HG02571 (cell line): ENCODE measurements around the gene ALDH3A2.

Source experiments
- ATAC-seq: cut with Tn5 transposase; IDR thresholded peaks from one replicate; pipeline ENCODE4 v1.9.1; 2021; ENCODE audit warnings: mild to moderate bottlenecking, moderate library complexity; ENCODE audit not compliant: unreplicated experiment

Gene ALDH3A2

DNA sequence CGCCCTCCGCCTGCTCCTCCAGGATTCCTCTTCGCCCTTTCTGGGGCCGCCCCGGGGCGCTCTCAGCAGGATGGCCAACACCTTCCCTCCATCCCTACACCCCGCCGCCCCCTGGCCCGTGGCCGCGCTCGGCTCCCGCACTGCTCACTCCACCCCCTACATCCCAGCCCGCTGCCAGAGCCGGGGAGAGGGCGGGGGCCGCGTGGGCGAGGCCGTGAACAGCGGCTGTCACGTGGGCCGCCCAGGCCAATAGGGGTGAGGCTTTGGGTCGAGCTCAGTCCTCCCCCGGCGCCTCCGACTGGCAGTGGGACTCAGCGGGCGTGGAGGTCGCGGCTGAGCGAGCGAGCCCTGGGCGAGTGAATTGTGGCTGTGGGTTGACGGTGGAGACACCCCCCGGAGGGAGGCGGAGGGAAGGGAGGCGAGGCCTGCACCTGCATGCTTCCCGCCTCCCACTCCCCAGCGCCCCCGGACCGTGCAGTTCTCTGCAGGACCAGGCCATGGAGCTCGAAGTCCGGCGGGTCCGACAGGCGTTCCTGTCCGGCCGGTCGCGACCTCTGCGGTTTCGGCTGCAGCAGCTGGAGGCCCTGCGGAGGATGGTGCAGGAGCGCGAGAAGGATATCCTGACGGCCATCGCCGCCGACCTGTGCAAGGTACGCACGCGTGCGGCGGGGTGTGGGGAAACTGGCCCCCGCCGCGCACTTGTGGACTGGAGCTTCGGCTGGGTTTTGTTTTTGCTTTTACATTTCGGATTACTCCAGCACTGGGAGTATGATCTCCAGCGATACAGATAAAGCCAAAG is at the start of gene ALDH3A2:
TSS of gene ALDH3A2 (plus strand) at position 277 of the 799 bp plus-strand sequence. CDS start at position 498, 221 bp downstream.
- peak; percentile 92 for ATAC-seq

DNA sequence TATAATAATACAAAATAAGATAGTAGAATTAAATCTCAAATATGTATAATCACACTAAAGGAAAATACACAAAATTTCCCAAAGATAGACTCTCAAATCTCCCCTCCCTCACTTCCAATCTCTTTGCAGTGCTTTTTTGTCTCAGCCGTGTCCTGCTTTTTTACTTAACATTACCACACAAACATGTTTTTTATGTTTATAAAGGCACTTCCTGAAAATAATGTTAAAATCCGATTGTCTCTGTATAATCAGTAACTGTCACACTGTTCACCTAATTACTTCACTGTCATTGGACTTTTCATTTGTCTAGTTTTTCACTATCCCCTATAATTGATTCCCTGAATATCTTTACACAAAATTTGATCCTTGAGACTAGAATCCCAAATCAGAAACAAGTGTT is 38.2 kb upstream of the ALDH3A2 start:
- ATAC-seq: no peak

DNA sequence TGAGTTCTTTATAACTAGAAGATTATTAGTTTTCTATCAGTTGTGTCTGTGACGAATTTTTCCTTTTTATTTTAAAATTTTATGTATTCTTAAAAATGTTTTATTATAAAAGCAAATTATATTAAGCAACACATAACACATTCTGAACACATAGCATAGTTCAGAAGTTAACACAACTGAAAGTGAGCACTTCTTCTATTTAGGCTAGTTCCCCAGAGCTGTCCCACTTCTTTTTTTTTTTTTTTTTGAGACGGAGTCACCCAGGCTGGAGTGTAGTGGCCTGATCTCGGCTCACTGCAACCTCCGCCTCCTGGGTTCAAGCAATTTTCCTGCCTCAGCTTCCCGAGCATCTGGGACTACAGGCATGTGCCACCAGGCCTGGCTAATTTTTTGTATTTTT is 37.7 kb upstream of the ALDH3A2 start:
- ATAC-seq: no peak

DNA sequence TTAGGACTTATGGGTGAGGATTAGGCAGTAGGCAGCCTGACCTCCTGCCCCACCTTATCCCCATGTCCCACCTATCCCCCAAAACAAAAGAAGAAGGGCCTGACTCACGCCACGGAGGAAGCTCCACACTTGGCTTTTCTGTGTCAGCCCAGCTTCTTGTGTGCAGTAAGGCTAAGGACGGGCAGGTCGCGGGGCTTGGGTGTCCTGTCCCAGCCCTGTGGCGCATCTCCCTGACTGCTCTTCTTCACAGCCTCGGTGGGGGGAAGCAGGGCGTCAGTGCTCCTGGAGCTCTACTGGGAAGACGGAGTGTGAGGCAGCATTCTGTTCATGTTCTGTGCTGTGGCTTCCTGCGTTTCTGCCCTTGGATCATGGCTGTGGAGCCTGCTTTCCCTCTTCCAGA is 34.6 kb upstream of the ALDH3A2 start:
- ATAC-seq: no peak

DNA sequence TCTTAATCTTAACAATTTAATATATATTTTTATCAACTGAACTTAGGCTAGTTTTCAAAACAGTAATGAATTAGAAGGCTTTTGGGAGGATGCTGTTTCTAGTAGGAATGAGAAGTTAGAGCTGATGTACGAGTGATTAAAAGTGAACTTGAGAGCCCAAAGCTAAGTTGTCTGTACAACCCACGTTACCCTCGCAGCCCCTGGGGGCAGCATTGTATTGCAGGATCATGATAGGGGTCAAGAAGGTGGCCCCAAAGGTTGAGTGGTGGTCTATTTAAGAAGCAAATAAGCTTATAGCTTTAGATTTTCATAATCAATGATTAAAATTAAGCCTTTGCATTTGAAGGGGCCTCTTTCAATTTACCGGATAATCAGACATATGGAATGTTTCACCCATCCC is 33.7 kb upstream of the ALDH3A2 start:
- ATAC-seq: no peak

DNA sequence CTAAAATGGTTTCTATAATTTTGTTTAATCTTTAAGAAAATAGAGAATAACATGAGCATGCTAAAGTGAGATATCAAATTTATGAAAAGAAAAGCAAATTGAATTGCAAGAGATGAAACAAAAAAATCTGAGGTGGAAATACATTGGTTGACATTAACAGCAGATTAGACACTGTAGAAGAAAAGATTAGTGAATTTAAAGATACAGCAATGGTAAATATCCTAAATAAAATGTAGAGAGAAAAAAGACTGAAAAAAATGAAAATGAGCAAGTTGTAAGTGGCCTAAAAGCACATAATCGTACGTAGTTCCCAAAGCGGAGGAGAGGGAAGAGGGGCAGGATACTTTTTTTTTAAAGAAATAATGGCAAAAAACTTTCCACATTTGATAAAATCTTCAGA is 30.5 kb upstream of the ALDH3A2 start:
- no peak for ATAC-seq

DNA sequence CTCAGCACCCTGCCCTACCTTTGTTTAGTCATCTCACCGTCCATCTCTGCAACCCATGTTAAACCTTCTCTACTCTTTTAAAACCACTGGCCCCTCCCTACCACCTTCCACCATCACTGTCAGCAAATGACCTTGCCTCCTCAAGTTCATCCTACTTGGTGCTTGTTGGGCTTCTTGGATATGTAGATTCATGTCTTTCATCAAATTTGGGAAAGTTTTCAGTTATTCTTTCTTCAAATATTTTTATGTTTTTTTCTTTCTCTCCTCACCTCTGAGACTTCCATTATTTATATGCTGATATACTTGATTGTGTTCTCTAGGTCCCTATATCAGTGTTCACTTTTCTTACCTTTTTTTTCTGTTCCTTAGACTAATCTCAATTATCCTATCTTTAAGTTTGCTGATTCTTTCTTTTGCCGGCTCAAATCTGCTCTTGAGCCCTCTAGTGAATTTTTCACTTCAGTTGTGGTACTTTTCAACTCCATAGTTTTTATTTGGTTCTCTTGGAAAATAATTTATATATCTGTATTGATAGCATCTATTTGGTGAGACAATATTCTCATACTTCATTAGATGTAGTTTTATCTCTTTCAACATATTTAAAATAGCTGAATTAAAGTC is 28.7 kb upstream of the ALDH3A2 start:
- ATAC-seq: no peak

DNA sequence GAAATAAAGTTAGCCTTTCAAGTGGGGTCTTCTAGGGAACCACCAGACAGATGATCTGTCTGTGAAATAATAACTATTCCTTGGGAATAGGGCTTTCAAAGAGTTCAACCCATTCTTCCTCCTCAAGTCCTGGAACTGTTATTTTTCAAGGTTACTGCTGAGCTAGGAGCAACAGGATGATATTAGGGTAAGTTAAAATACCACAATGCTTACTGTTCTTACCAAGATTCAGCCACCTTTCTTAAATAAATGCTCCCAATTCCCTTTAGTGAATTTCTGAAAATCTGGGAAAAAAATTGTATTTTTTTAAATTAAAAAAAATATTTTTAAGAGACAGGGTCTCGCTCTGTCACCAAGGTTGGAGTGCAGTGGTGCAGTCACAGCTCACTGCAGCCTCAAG is 26.9 kb upstream of the ALDH3A2 start:
- no peak for ATAC-seq

DNA sequence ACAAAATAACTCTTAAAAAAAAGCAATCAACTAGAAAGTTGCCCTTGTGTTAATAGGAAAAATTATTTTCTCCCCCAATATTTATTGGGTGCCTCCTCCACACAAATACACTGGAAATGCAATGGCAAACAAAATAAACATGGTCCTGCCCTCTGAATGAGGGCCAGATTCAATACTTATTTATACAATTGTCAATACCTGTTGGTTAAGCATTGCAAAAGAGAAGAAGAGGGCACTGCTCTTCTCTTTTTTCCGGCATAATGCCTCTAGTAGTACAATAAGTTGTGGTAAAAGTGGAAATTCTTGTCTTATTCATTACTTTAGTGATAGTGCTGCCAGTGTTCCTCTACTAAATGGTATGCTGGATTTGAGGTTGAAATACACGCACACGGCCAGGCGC is 22.5 kb upstream of the ALDH3A2 start:
- no peak for ATAC-seq

DNA sequence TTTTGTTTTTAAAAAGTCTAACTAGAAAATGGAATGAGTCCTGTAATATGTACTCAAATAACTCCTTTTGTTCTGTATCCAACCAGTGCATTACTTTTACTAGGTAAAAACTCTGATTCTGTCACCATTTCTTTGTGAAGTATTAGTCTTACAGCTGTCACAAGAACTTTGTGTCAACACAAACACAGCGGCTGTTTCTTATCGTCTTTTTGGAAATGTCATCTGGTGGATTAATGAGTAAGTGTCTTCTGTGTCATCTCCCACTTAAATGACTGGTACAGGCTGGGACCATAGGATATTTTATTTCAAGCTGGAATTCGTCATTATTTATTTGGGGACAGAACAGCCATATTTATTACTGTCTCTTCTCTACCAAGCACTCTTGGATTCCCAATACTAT is 19.1 kb upstream of the ALDH3A2 start:
- no peak for ATAC-seq

DNA sequence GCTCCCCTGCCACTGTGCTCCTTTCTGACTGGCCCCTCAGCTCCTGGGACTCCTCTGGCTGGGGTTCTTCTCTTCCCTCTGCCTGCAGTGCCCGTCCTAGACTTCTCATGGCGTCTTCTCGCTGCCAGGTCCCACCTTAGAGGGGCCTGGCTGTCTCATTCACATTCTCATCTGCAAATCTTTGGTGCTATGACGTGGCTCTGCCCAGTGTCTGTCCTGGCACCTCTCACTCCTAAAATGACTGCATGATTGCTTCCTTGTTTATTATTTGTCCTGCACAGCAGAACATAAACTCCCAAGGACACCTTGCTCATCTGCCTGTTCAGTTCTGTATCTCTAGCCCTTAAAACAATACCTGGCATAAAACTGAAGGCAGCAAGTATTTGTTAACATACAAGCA is 18.5 kb upstream of the ALDH3A2 start:
- ATAC-seq: no peak

DNA sequence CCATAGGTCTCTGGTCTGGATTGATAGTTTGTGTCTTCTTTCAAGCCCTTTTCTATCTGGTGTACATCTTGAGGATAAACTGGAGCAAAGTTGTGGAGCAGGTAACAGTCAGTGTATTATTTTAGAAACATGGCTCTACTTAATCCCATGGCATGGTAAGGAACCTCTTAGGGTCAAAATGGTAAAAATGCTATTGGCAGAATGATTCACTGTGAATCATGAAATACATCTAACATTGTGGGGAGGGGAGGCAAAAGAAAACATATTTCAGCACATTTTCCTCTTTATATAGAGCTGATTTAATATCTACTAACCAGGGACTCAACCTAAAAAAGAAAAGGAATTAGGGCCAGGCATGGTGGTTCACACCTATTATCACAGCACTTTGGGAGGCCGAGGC is 17.9 kb upstream of the ALDH3A2 start:
- ATAC-seq: no peak

DNA sequence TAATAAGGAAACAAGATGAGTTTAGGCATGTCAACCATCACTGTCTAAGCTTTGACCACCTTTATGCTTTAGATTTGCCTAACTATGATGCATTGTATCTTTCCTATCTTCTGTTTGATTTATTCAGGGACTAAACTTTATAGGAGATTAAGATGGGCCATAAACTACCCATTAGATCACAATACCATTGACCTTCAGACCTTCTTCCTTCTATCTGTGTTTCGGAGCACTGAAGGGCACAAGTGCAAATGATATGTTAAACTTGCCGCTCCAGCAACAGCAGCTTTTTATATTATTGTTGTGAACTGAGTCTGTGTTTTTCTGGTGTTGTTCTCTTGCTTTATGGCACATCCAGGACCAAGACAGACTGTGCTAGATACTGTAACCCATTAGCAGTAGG is 16.6 kb upstream of the ALDH3A2 start:
- ATAC-seq: no peak

DNA sequence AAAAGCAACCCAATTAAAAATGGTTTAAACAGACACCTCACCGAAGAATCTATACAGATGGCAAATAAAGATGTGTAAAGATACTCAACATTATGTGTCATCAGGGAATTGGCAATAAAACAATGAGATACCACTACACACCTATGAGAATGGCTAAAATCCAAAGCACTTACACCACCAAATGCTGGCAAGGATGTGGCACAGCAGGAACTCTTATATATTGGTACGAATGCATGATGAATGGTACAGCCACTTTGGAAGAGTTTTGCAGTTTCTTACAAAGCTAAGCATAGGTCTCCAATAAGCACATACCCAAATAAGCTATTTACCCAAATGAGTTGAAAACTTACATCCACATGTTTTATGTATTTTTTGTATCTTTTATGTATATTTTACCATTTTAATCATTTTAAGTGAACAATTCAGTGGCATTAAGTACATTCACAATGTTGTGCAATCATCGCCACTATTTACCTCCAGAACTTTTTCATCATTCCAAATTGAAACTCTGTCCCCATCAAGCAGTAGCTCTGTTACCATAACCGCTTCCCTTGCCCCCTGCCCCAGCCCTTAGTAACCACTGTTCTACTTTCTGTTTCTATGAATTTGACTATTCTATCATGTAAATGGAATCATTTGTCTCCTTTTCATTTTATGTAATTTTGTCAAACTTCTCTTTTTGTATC is 6.7 kb upstream of the ALDH3A2 start:
- ATAC-seq: no peak

DNA sequence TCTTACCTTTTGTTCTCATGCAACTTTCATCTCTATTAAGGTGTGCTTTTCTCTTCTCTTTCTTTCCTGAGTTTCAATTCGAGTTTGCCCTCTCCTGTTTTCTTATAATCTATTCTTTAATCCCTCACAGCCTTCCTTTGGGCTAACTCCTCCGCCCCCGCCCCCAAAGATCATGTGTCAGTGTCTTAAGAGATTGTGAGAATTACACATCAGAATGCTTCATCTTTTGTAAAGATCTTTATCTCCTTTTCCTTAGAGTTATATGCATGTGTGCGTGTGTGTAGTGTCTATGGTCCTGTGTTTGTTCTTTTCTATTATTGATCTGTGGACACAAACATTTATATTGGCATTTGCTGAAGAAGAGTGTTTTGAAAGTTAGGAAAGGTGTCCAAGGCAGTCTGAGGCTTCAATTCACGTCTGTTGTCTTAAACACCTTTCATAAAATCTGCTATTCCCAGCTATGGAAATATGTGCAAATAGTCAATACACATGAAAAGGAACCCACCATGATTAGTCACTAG is 6.1 kb upstream of the ALDH3A2 start:
- ATAC-seq: no peak

DNA sequence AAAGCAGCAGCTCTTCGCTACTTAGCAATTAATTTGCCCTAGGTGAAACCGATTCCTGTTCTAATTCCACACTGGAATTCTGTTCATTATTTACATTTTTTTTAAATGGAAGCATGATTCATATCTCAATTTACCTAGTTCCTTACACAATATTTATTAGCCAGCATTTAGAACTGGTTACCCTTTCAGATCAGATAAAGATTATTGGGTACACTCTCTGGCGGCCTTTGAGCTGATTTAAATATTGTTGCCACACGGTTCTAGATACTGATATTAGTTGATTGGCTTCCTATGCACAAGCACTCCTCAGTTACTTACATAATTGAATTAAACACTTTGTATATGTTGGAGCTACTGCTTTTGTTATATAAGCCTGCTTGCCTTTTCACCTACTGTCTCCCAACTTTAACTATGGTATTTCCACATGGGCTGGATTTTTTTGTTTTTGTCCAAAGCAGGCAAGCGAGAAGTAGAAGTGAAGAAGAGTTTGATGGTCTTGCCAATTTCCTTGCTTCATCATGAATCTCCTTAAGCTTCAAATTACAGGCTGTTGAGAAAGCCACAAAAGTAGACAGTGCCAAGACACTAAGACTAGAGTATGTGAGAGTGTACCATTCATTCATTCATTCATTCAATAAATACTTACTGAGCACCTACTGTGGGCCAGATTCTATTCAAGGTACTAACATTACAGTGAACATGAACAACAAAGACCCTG is 3.9 kb upstream of the ALDH3A2 start:
- ATAC-seq: no peak

DNA sequence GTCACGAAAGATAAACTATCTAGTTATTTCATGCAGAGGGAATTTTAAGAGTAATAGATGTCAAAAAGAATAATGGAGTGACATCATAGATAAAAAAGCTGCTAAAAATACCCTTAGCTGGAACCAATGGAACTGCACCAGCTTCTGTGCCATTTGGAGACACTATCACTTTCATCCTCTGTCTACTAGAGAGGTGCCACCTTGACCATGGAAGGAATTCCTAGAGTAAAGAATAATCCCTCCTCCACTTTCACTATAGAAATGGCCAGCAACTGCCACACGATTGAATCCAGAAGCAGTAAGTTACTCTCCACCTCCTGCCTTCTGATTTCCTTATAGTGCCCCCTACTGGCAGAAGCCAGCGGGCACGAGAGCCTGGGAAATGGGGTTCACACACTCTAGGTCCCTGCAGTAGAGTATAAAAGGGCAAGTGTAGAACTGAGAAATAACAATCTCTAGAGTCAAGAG is 2.8 kb upstream of the ALDH3A2 start:
- no peak for ATAC-seq

DNA sequence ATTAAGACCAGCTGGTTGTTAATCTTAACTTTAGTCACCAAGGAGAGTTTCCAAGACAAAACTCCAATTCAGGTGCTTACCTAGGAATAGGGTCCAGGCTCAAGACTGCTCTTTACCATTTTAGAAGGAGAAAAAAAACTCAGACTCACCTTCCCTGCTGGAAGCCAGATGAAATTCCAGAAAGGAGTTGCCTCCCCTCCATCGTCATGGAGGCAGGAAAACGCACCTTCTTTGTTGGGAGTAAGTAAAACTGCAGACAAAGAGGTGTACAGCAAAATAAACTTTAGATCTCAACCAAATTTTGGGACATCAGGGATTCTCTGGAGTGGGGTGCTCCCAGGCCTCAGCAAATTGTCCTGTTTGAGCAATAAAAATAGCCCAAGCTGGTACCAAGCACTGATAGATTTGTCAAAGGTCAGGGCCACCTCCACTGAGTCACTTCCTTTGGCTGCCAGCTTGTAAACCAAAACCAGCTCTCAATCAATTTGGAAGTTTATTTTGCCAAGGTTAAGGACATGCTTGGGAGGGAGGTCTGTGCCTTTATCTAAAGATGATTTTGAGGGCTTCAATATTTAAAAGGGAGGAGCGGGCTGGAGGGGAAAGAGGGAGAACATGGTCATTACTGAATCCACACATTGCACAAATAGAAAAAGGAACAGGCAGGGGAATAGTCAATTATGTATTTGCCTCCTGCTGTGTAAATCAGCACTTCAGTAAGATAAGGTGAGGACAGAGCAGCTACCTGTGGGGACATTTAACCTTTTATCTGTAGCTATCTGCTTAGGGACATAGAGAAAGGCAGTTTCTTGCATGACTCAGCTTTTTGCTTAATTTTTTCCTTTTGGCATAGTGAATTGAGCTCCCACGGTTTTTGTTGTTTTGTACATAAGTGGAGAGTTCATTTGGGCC is 1.5 kb upstream of the ALDH3A2 start:
- ATAC-seq: no peak

DNA sequence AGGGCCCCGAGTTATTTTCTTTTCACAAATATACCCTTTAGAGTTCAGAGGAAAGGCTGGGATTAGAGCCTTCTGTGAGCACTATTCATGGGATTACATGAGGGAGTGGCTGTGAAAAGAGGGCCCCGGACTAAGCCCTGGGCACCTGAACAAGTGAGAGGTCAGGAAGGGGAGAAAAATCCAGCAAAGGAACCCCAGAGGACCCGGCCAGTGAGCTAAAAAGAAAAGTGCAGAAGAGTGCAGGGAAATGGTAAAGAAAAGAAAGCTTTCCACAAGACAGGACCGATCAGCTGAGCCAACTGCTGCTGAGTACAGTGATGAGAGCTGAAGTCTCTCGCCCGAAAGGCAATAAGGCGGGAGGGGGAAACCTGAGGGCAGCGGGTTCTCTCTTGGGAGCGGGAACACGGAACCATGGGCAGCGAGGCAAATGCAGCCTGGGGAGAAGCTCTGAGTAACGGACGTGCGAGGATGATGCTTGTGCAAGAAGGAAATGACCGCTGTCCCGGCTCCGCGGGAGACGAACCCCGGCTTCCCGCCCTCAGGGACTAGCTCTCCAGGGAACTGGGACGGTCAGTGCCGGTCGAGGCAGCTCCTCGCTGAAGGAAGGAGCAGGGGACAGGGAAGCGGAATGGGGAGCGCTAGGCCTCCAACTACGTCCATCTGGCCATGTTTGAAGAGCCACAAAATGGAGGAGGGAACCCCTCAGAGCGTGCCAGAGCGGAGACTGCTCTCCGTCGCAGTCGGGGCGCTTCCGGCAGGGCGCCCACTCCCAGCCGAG is 665 bp upstream of the ALDH3A2 start:
- peak; percentile 13 for ATAC-seq

DNA sequence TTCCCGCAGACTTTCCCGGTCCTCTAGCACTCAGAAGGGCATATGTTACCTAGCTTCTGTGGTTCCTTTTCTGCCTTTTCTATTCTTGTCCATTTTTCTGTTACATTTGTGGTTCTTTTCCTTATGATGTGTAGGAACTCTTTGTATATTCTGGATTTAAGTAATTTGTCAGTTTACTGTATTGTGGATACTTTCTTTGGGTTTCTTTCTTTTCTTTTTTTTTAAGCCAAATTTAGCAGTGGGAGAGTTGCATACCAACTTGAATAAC is 657 bp downstream of the ALDH3A2 start:
- no peak for ATAC-seq
